ENCODE data around the gene KHDC1.

GRCh38 chr6:73248192-73248903, 14.6 kb downstream of the KHDC1 start:
- no peak for TF ChIP-seq CTCF (conservative IDR thresholded peaks at IDR 0.05 in 1 of 2, IDR thresholded peaks at IDR 0.05 in 1 of 2; ENCODE audit: low read depth in 1 of 2, low read length in 2 of 2)
- no peak for TF ChIP-seq EZH2 (IDR thresholded peaks at IDR 0.05; ENCODE audit: low read length, missing control alignments)

All from fibroblast of lung (primary cell).